HT1080 (cell line): Measurements from ENCODE around the gene TMEM131. TPM values are rescaled to one million over a fixed set of nuclear protein-coding genes. Genes with fewer than 3 reads are reported as not detected.

Experiments
- DNase-seq: peaks from one replicate; pipeline ENCODE4 v3.0.0-alpha.2; 2015; ENCODE audit warnings: low read depth
- total RNA-seq: library from RNA; depleted of rRNA; stranded (reverse); fragments of >200 nt; shearing (Covaris generic); gene quantifications from 2 replicates; pipeline ENCODE4 v1.2.3, GENCODE V29; 2014

TMEM131 gene
- total RNA-seq, 1 experiment from 2014 or later = 9.7 TPM

DNA sequence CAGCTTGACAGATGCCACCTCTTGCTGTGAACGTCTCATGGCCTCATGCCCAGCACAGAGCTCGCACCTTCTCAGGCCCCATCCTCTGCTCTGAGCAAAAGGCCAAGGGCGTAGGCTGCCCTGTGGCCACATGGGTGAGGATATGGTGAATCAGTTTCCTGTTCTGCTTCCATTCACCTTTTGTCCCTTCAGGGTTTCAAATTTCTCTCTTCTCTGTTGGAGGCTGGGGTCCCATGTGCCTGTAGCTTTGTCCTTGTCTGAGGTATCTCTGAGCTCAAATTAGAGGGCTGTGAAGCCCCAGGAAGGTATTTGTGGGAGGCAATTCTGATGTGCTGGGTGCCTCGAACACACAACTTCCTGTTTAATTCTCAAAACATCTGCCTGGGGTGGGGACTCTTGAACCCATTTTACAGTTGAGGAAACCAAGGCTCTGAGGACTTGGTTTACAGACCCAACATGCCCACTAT is 253.3 kb downstream of the TMEM131 start:
- DNase-seq = peak; percentile 83

DNA sequence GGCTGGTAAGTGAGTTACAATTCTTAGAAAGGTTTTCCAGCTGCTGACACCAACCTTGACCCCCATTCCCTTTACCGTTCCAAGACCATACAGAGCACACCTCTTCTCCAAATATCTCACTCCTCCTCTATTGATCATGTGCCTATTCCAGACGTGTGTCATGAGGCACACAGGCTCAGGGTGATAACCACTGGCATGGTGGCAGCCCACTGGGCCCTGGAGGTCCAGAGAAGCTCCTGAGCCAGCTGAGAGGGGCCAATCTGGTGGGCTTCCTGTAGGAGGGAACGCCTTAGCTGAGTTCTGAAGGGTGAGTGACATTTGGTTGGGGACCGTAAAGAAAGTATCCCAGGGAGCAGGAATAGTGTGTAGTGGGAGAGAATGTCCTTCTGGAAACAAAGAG is 254.1 kb downstream of the TMEM131 start:
- DNase-seq = no peak

- no peak for DNase-seq
Measured at GRCh38 chr2:97741251-97741650, 254.5 kb downstream of the TMEM131 start.

- no peak for DNase-seq
Measured at GRCh38 chr2:97740590-97741182, 255.1 kb downstream of the TMEM131 start.

DNA sequence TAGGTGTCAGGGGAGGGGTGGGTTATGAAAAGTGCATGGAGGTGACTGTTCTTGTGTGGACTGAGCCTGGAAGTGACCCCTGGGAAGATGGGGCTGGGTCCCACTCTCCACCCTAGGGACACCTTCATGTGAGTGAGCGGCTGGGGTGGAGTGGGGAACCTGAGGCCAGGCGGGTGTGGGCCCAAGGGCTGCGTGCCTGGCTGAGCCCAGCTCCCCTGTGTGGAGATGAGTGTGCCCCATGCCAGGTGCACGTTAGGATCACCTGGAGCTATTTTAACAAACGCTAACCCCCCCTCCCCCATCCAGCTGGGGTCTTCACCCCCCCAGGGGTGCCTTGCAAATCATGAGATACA is 255.9 kb downstream of the TMEM131 start:
- no peak for DNase-seq

GRCh38 chr2:97739020-97739892 is 256.5 kb downstream of the TMEM131 start:
- DNase-seq = no peak

DNA sequence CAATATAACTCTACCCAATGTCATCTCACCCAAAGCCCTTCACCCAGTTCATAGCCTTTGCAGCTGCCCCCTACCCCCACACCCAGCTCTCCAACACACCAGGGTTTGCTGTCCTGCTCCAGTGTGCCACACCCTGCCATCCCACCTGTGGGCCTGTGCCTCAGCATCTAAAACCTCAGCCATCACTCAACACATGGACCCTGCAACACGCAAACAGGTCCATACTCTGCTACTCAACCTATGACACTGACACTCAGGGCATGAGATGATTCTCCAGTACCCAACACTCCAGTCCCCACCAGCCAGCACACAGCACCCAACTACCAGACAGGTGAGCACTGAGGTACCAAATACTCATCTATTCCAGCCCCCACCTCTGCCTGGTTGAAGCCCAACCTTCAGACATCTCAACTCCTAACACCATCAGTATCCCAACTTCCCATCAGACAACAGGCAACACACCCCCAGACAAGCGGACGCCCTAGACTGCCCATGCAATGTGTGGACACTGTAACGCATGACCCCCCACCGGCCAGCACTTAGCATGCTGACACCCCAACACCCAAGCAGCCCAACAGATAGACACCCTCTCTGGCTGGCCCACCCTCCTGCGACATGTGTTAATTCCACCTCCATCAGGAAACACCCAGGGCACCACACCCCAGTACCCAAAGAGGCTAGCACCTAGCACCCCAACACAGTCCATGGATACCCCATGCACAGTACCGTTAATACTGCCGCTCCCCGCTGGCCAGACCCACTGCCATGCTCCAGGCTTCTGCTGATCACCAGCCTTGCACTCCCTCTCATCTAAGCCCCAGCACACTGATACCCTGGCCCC is 257.3 kb downstream of the TMEM131 start:
- no peak for DNase-seq

GRCh38 chr2:97737421-97738178 is 258.1 kb downstream of the TMEM131 start:
- DNase-seq = no peak

GRCh38 chr2:97736608-97737330 is 259.0 kb downstream of the TMEM131 start:
- no peak for DNase-seq

- no peak for DNase-seq
Measured at GRCh38 chr2:97736185-97736584, 259.6 kb downstream of the TMEM131 start.

DNA sequence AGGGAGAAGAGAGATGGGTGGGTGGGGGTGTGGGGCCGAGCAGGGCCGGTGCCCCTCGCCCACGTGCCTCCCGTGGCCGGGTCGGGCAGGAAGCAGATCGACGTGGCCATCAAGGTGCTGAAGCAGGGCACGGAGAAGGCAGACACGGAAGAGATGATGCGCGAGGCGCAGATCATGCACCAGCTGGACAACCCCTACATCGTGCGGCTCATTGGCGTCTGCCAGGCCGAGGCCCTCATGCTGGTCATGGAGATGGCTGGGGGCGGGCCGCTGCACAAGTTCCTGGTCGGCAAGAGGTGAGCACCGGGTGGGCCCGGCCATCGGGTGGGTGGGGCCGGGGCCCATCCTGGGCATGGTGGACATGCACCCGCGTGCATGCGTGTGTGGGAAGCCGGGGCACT is 260.6 kb downstream of the TMEM131 start:
- no peak for DNase-seq

GRCh38 chr2:97734061-97735051 is 261.4 kb downstream of the TMEM131 start:
- DNase-seq = no peak

- no peak for DNase-seq
Measured at GRCh38 chr2:97733341-97734035, 262.3 kb downstream of the TMEM131 start.

GRCh38 chr2:97732436-97733340 is 263.1 kb downstream of the TMEM131 start:
- DNase-seq = no peak

DNA sequence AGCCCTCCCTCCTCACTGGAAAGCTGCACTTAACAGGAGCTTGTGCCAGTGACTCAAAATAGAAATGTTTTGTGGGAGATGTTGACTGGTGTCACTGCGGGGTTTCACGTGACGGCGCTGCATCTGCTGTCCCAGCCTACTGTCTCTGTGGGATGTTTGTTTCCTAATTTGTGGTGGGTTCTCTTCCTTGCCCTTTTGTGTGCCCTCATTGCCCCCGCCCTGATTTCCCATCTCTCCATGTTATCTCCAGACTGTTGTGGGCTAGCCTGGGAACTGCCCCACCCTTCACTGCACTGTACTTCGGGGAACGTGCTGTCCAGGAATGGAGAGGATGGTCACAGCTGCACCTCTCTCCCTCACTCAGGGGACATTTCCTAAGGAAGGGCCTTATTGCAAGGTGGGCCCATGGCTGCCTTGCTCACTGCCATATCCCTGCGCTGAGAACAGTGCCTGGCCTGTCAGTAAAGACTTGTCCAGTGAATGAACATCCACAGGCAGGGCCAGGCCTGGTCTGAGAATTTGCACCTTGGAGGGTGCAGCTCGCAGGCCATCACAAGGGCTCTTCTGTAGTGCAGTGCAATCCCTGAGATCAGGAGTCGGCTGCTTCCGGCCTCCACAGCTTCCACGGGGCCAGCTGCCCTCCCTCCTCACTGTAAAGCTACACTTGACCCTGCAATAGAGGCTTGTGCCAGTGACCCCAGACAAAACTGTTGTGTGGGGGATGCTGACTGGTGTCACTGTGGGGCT is 264.3 kb downstream of the TMEM131 start:
- DNase-seq = no peak

DNA sequence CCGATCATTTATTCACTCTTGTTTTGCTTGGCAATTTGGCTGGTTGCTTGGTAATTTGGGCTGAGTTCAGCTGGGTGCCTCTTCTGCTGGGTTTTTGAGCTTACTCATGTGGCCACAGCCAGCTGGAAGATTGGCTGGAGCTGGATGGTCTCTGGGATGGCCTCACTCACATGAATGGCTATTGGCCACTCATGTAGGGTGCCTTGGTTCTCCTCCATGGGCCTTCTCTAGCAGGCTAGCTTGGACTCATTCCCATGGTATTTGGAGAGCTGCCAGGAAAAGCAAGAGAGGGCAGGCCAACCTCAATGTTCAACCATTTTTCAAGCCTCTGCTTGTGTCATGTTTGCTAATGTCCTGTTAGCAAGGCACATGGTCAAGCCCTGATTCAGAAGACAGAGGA is 265.5 kb downstream of the TMEM131 start:
- DNase-seq = peak; percentile 76
